Smooth muscle cell (in vitro differentiated cells): ENCODE data around the gene TMBIM1. TPM values are rescaled to one million over a fixed set of nuclear protein-coding genes. Genes with fewer than 3 reads are reported as not detected.

ENCODE experiments used
- DNase-seq: peaks from one replicate; lab custom pipeline; 2025; ENCODE audit not compliant: unreplicated experiment; lab: John Stamatoyannopoulos, UW
- H2AFZ ChIP-seq: fragments of 200-600 bp; sonication (generic); 2 replicates; pipeline ENCODE4 v1.6.0; 2016; ENCODE audit warnings: antibody characterized with exemption, low read depth, mild to moderate bottlenecking
- H3F3A ChIP-seq: fragments of 200-600 bp; sonication (generic); 2 replicates; pipeline ENCODE4 v1.6.0; 2017; ENCODE audit warnings: antibody characterized with exemption, low read depth
- H3K27ac ChIP-seq: fragments of 200-600 bp; sonication (generic); 2 replicates; pipeline ENCODE4 v1.5.1; 2016; ENCODE audit warnings: low read depth, mild to moderate bottlenecking
- H3K27me3 ChIP-seq: fragments of 200-600 bp; sonication (generic); 2 replicates; pipeline ENCODE4 v1.6.1; 2016; ENCODE audit warnings: low read depth, mild to moderate bottlenecking
- H3K36me3 ChIP-seq: fragments of 200-600 bp; sonication (generic); 2 replicates; pipeline ENCODE4 v1.5.1; 2016; ENCODE audit warnings: low read depth
- H3K4me1 ChIP-seq: fragments of 200-600 bp; sonication (generic); 2 replicates; pipeline ENCODE4 v1.5.1; 2016; ENCODE audit warnings: low read depth
- H3K4me2 ChIP-seq: fragments of 200-600 bp; sonication (generic); 2 replicates; pipeline ENCODE4 v1.6.0; 2016; ENCODE audit warnings: mild to moderate bottlenecking
- H3K4me3 ChIP-seq: fragments of 200-600 bp; sonication (generic); 2 replicates; pipeline ENCODE4 v1.5.1; 2016; ENCODE audit warnings: mild to moderate bottlenecking
- H3K79me2 ChIP-seq: fragments of 200-600 bp; sonication (generic); 2 replicates; pipeline ENCODE4 v1.6.0; 2016; ENCODE audit warnings: low read depth, mild to moderate bottlenecking
- H3K9ac ChIP-seq: fragments of 200-600 bp; sonication (generic); 2 replicates; pipeline ENCODE4 v1.6.0; 2016; ENCODE audit warnings: low read depth
- H3K9me3 ChIP-seq: fragments of 200-600 bp; sonication (generic); replicated peaks from 2 replicates; pipeline ENCODE4 v1.5.1; 2016; ENCODE audit warnings: low read depth
- H4K20me1 ChIP-seq: fragments of 200-600 bp; sonication (generic); 2 replicates; pipeline ENCODE4 v1.6.0; 2016; ENCODE audit warnings: low read depth
- WGBS: methylation state at CpG from one replicate; pipeline ENCODE4 v1.1.7; 2016; ENCODE audit warnings: low lambda C conversion rate; 5-methylcytosine and 5-hydroxymethylcytosine counted together
- polyA plus RNA-seq: library from polyadenylated mRNA; unstranded; fragments of >200 nt; fragmentation: Nextera tagmentation; extraction: Ambion mirVana; gene quantifications from 2 replicates; pipeline ENCODE4 v1.2.1, GENCODE V29; 2016
- total RNA-seq: library from RNA; depleted of rRNA; stranded (reverse); fragments of >200 nt; gene quantifications from 2 replicates; pipeline ENCODE4 v1.2.3, GENCODE V29; 2014
- TF ChIP-seq, protein P1 (sequence below): fragments of 200-600 bp; sonication (generic); IDR thresholded peaks from 2 replicates; pipeline ENCODE4 v1.5.1; 2017; ENCODE audit warnings: borderline replicate concordance, mild to moderate bottlenecking, antibody characterized with exemption; ENCODE audit not compliant: insufficient read depth, poor library complexity, severe bottlenecking

The TMBIM1 gene
- total and polyA plus RNA-seq, 2 experiments from 2014 or later: 109 to 121 TPM

DNA sequence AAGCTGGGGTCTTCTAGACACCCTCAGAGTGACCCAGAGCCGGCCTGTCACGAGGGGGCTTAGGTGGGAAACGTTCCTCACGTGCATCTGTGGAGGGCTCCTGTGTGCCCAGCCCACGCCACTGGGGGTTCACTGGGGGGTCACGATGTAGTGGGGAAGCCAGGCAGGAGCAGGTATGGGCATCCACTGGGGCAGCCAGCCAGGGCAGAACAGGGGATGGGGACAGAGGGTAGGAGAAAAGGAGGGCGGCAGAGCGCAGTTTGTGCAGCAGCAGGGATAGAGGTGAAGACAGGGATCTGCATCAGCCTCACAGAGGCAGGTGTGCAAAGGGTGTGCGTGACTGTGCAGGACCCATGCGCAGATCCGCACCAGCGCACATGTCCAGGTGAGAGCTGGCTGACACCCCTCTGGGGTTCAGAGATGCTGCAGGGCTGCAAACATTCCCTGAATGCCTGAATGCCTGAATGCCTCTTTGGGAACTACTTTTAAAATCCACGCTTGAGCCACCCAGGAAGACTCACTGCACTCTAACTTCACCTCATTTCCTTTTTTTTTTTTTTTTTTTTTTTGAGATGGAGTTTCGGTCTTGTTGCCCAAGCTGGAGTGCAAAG lies 11.9 kb downstream of the TMBIM1 start:
- H3K4me3 ChIP-seq: no peak overlapping the region
- H3K9ac ChIP-seq: no peak overlapping the region
- H3K4me2 ChIP-seq: no peak overlapping the region
- 97% methylated on average over 14 of the region's 14 CpGs for WGBS
- TF ChIP-seq, protein P1, sequence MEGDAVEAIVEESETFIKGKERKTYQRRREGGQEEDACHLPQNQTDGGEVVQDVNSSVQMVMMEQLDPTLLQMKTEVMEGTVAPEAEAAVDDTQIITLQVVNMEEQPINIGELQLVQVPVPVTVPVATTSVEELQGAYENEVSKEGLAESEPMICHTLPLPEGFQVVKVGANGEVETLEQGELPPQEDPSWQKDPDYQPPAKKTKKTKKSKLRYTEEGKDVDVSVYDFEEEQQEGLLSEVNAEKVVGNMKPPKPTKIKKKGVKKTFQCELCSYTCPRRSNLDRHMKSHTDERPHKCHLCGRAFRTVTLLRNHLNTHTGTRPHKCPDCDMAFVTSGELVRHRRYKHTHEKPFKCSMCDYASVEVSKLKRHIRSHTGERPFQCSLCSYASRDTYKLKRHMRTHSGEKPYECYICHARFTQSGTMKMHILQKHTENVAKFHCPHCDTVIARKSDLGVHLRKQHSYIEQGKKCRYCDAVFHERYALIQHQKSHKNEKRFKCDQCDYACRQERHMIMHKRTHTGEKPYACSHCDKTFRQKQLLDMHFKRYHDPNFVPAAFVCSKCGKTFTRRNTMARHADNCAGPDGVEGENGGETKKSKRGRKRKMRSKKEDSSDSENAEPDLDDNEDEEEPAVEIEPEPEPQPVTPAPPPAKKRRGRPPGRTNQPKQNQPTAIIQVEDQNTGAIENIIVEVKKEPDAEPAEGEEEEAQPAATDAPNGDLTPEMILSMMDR: no peak
- peaks cover 55% of the 10 kb centered on the region for H3K79me2 ChIP-seq
- no peaks in the 10 kb centered on the region for H3K36me3 ChIP-seq
- H3F3A ChIP-seq: peaks cover 18% of the 10 kb centered on the region
- H3K9me3 ChIP-seq: no peaks in the 10 kb centered on the region
- H2AFZ ChIP-seq: no peak overlapping the region
- H3K27me3 ChIP-seq: no peaks in the 10 kb centered on the region
- H3K27ac ChIP-seq: no peak overlapping the region
- H3K4me1 ChIP-seq: peaks cover 10% of the 10 kb centered on the region
- DNase-seq: no peak
- H4K20me1 ChIP-seq: peaks cover 22% of the 10 kb centered on the region

DNA sequence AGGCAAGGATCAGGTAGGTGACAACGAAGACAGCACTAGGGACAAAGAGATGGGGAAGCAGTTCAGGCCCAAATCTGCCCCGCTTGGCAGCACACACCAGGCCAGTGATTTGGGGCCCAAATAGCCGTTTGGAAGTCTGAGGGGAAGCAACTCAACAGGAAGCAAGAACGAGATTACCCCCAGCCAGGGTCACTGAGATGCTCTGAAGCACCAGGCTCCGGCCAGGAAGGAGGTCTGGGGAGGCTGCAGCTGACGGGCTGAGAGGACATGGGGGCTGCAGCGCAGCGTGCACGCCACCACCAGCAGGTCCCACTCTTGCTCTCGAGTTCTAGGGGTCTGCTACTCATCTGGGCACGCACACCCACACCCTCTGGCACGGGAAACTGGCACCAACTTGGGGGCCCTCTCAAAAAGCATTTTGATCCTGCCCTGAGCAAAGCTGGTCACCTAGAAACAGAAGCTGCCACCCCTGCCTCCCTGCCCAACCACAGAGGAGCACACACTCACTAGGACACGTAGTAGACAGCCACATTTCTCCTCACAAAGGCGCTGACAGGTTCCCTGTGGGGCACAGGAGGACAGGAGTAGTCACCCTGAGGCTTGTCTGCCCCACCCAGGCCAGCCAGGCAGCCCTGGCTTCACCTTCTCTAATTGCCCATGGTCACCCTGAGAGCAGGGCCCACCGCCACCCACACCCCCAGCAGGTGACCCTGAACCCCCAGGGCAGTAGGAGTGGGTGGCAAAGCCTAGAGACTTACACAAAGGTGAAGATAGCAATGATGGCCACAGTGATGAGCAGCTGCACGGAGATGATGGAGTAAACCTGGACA lies 13.6 kb downstream of the TMBIM1 start:
- DNase-seq: no peak
- Histone ChIP-seq H4K20me1 (peaks cover 19% of the 10 kb centered on the region), H2AFZ (no peak overlapping the region), H3K79me2 (peaks cover 45% of the 10 kb centered on the region), H3K27ac (no peak overlapping the region), H3K9me3 (no peaks in the 10 kb centered on the region), H3K36me3 (no peaks in the 10 kb centered on the region), H3K4me3 (no peak overlapping the region), H3F3A (peaks cover 18% of the 10 kb centered on the region), H3K4me2 (no peak overlapping the region), H3K9ac (no peak overlapping the region), H3K27me3 (no peaks in the 10 kb centered on the region), H3K4me1 (peaks cover 4% of the 10 kb centered on the region)
- WGBS: 93% methylated on average over 16 of the region's 16 CpGs
- TF ChIP-seq, protein P1: no peak

DNA sequence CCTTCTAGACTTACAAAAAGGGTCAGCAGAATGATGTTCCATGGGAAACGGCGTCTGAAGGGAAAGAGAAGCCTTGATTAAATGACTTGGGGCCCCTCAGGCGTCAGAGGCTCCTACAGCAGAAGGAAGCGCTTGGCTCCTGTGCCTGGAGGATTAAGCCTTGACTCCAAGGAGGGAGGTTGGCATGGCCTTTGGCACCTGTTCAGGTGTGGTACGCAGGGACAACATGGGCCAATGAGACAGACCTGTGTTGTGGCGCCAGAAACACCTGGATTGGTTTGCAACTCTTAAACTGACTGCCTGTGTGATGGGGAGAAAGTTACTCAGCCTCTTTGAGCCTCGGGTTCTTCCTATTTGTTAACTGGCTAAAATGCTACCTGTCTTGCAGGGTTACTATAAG lies 14.4 kb downstream of the TMBIM1 start:
- no peaks in the 10 kb centered on the region for H3K27me3 ChIP-seq
- H2AFZ ChIP-seq: no peak overlapping the region
- peaks cover 19% of the 10 kb centered on the region for H4K20me1 ChIP-seq
- no peaks in the 10 kb centered on the region for H3K36me3 ChIP-seq
- peaks cover 5% of the 10 kb centered on the region for H3K4me1 ChIP-seq
- H3K4me2 ChIP-seq: no peak overlapping the region
- no peak overlapping the region for H3K4me3 ChIP-seq
- H3K27ac ChIP-seq: no peak overlapping the region
- H3F3A ChIP-seq: peaks cover 18% of the 10 kb centered on the region
- H3K9ac ChIP-seq: no peak overlapping the region
- no peaks in the 10 kb centered on the region for H3K9me3 ChIP-seq
- peaks cover 36% of the 10 kb centered on the region for H3K79me2 ChIP-seq
- no peak for DNase-seq
- TF ChIP-seq, protein P1: no peak
- 92% methylated on average over 7 of the region's 7 CpGs for WGBS
